Bronchial epithelial cell (primary cell): ENCODE data around the gene CCDC77. TPM values are rescaled to one million over a fixed set of nuclear protein-coding genes. Genes with fewer than 3 reads are reported as not detected.

Source experiments
- DNase-seq: peaks from one replicate; pipeline ENCODE4 v3.0.0-alpha.2; 2010; ENCODE audit warnings: low read depth
- FAIRE-seq: peaks from 2 replicates; lab custom pipeline; 2011; peaks lifted over from hg19 to GRCh38; lab: Jason Lieb, UNC
- H3K27me3 ChIP-seq: 2 replicates; pipeline ENCODE4 v1.5.1; 2011; ENCODE audit warnings: low read length; ENCODE audit not compliant: control insufficient read depth, insufficient read depth
- H3K36me3 ChIP-seq: 2 replicates; pipeline ENCODE4 v1.5.1; 2011; ENCODE audit warnings: low read length; ENCODE audit not compliant: control insufficient read depth, insufficient read depth
- H3K4me3 ChIP-seq: 2 replicates; pipeline ENCODE4 v1.5.1; 2011; ENCODE audit warnings: mild to moderate bottlenecking, low read depth, low read length, control low read depth
- total RNA-seq: library from RNA; depleted of rRNA; stranded (reverse); fragments of >200 nt; gene quantifications from 2 replicates; pipeline ENCODE4 v1.2.1, GENCODE V29; 2014
- TF ChIP-seq, protein P1 (sequence below): IDR thresholded peaks from 2 replicates; pipeline ENCODE4 v1.5.1; 2011; ENCODE audit warnings: mild to moderate bottlenecking, moderate library complexity, low read length, control low read depth, inconsistent platforms; ENCODE audit not compliant: insufficient read depth, severe bottlenecking

The CCDC77 gene
- total RNA-seq, 1 donor from 2014 or later, result 1.8 TPM

DNA sequence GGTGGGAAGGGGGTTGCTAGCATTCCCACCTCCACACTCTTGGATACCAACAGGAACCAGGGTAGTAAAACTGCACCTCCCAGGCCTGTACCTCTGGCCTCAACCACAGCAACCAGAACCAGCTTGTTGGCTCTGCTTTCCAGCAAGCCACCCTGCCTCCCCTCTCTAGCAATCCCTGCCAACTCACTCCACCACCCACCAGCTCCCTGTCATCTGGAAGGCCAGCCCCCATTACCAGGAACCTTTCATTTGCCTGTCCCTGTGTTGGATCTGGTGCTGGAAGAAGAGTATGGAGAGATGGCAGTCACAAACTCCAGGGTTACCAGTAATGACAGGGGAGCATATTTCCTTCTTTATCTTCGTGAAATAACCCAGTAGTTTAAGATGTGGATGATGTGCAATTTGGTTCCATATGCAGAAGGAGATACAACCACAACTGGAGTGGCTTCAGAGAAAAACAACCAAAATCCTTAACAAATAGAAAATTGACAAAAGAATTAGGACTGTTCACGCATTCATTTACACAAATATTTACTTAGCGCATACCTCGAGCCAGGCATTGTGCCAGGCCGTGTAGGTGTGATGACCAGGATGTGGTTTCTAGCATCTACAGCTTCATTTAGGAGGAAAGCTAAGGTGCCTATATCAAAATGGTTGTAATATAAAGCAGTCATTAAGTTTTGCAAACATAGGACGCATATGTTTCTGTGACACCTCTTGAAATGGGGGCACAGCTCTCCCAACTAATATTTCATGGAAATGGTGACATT is 61.7 kb downstream of the CCDC77 start:
- peaks cover 11% of the 10 kb centered on the region for H3K27me3 ChIP-seq
- H3K36me3 ChIP-seq, result no peaks in the 10 kb centered on the region
- TF ChIP-seq, protein P1, sequence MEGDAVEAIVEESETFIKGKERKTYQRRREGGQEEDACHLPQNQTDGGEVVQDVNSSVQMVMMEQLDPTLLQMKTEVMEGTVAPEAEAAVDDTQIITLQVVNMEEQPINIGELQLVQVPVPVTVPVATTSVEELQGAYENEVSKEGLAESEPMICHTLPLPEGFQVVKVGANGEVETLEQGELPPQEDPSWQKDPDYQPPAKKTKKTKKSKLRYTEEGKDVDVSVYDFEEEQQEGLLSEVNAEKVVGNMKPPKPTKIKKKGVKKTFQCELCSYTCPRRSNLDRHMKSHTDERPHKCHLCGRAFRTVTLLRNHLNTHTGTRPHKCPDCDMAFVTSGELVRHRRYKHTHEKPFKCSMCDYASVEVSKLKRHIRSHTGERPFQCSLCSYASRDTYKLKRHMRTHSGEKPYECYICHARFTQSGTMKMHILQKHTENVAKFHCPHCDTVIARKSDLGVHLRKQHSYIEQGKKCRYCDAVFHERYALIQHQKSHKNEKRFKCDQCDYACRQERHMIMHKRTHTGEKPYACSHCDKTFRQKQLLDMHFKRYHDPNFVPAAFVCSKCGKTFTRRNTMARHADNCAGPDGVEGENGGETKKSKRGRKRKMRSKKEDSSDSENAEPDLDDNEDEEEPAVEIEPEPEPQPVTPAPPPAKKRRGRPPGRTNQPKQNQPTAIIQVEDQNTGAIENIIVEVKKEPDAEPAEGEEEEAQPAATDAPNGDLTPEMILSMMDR, result no peak
- no peak overlapping the region for H3K4me3 ChIP-seq
- DNase-seq, result peak; percentile 85
- peak; percentile 40 for FAIRE-seq

DNA sequence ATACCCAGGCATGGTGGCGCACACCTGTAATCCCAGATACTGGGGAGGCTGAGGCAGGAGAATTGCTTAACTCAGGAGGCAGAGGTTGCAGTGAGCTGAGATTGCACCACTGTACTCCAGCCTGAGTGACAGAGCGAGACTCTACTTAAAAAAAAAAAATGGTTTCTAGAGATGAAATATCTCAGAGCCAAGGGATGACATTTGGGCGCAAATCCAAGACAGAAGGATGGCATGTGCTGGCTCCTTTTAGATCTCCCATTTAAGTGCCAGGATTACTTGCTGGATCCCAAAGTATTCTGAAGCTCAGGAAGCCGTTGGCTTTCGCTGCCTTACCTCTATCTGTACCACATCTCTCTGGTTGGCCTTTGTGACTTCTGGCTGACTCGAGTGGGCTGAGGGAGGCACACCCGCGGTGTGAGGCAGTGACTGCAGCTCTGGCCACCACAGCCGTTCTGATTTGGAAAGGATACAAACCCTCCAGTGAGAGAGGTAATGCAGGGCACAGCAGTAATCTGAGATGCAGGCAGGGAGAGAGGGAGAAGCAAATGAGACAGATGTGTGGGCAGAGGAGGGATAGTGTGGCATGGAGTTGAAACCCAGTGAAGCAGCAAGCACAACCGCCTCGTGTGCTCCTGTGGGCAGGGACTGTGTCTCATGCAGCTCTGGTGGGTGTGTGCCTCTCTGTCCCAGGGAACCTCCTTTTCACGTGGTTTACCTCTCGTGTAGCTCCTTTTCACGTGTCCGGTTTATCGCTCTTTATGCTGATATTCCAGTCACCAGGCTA is 63.2 kb downstream of the CCDC77 start:
- H3K4me3 ChIP-seq, result no peak overlapping the region
- TF ChIP-seq, protein P1, result no peak
- FAIRE-seq, result peak; percentile 93
- DNase-seq, result peak; percentile 22
- no peaks in the 10 kb centered on the region for H3K36me3 ChIP-seq
- peaks cover 4% of the 10 kb centered on the region for H3K27me3 ChIP-seq

DNA sequence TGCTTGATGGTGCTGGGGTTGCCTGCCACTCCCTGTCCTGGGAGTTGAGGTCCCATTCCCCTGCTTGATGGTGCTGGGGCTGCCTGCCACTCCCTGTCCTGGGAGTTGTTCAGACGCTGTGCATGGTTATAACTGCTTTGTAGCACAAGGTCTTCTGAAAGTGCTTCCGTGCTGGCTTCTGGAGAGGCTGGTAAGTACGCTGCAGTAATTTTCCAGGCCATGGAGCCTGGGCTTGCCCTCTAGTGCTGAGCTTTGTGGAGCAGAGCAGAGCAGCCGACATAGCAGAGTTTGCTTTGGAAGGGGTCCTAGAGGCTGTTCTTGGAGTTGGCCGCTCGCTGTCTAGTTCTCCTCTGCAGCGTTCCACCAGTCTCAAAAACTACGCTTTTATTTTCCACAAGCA is 64.6 kb downstream of the CCDC77 start:
- Histone ChIP-seq H3K4me3 (no peak overlapping the region), H3K27me3 (peaks cover under 1% of the 10 kb centered on the region), H3K36me3 (no peaks in the 10 kb centered on the region)
- no peak for FAIRE-seq
- TF ChIP-seq, protein P1, result no peak
- DNase-seq, result no peak

- no peak overlapping the region for H3K4me3 ChIP-seq
- TF ChIP-seq, protein P1, result no peak
- no peaks in the 10 kb centered on the region for H3K27me3 ChIP-seq
- H3K36me3 ChIP-seq, result no peaks in the 10 kb centered on the region
- no peak for FAIRE-seq
- DNase-seq, result no peak
Observed at GRCh38 chr12:466762-467161, 65.3 kb downstream of the CCDC77 start.

DNA sequence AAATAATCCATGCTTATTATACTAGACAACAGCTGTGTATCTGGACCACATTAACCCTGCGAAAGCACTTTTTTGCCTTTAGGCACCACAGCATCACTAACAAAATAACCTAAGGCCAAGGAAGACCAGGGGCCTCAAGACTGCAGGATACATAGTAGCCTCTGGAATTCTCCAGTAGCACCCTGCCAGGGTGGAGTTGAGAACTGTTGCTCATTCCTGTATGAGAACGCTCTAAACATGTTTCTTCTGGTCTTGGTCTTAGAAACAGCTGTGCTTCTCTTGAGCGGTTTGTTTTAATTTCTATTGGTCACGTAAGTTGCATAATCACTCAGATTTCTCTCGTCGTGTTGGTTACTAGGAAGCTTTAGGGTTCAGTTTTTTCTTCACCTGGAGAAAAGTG is 66.1 kb downstream of the CCDC77 start:
- no peak for FAIRE-seq
- H3K36me3 ChIP-seq, result no peaks in the 10 kb centered on the region
- TF ChIP-seq, protein P1, result no peak
- no peak overlapping the region for H3K4me3 ChIP-seq
- H3K27me3 ChIP-seq, result no peaks in the 10 kb centered on the region
- DNase-seq, result peak; percentile 92
